GM19328 (cell line): Measurements from ENCODE around the gene IRGQ.
"Not testable (repeated sequence)": the region's sequence is repeated elsewhere in the genome, so short reads cannot be mapped to it uniquely, and the experiment has no call there.

ENCODE experiments used
- ATAC-seq: cut with Tn5 transposase; IDR thresholded peaks from one replicate; pipeline ENCODE4 v1.9.1; 2021; ENCODE audit warnings: mild to moderate bottlenecking, moderate library complexity; ENCODE audit not compliant: unreplicated experiment

IRGQ gene

GRCh38 chr19:43625918-43626579, 30.1 kb upstream of the IRGQ start:
- no peak for ATAC-seq

- ATAC-seq = no peak
These were observed 29.0 kb upstream of the IRGQ start for GRCh38 chr19:43624933-43625332.

GRCh38 chr19:43623889-43624670, 28.1 kb upstream of the IRGQ start:
- ATAC-seq = no peak

- no peak for ATAC-seq
These were observed 27.0 kb upstream of the IRGQ start for GRCh38 chr19:43622956-43623355.

GRCh38 chr19:43622070-43622469, 26.1 kb upstream of the IRGQ start:
- ATAC-seq = no peak

- no peak for ATAC-seq
These were observed 24.4 kb upstream of the IRGQ start for GRCh38 chr19:43620061-43621001.

GRCh38 chr19:43619262-43620060, 23.5 kb upstream of the IRGQ start, which contains the start of gene ZNF428:
TSS of gene ZNF428 (minus strand) at chr19:43619629. CDS start at chr19:43614304, 5,325 bp downstream.
- ATAC-seq = peak; percentile 71

- peak; percentile 21 for ATAC-seq
These were observed 23.0 kb upstream of the IRGQ start for GRCh38 chr19:43618921-43619261.

GRCh38 chr19:43616954-43617353, 21.0 kb upstream of the IRGQ start:
- no peak for ATAC-seq

GRCh38 chr19:43616306-43616705, 20.4 kb upstream of the IRGQ start:
- no peak for ATAC-seq

- ATAC-seq = no peak
These were observed 16.4 kb upstream of the IRGQ start for GRCh38 chr19:43612374-43612773.

GRCh38 chr19:43611788-43612187, 15.9 kb upstream of the IRGQ start, which contains the start of gene SRRM5:
TSS of gene SRRM5 (plus strand) at chr19:43612088. CDS start at chr19:43612122, 34 bp downstream.
- no peak for ATAC-seq

GRCh38 chr19:43610493-43610892, 14.6 kb upstream of the IRGQ start:
- no peak for ATAC-seq

GRCh38 chr19:43609872-43610271, 13.9 kb upstream of the IRGQ start:
- no peak for ATAC-seq

GRCh38 chr19:43607238-43608205, 11.6 kb upstream of the IRGQ start:
- no peak for ATAC-seq

- ATAC-seq = no peak
These were observed 10.8 kb upstream of the IRGQ start for GRCh38 chr19:43606569-43607229.

GRCh38 chr19:43605875-43606568, 10.1 kb upstream of the IRGQ start:
- ATAC-seq = no peak

GRCh38 chr19:43600326-43600725, 4.4 kb upstream of the IRGQ start:
- not testable (repeated sequence) for ATAC-seq
